D341Med (cell line): ENCODE measurements around the gene KLHL6.
A peak's percentile ranks its signal among the peaks of the same experiment; 100 is the strongest.

Source experiments
- DNase-seq: peaks from one replicate; pipeline ENCODE4 v3.0.0; 2012; ENCODE audit warnings: low spot score

The KLHL6 gene

DNA sequence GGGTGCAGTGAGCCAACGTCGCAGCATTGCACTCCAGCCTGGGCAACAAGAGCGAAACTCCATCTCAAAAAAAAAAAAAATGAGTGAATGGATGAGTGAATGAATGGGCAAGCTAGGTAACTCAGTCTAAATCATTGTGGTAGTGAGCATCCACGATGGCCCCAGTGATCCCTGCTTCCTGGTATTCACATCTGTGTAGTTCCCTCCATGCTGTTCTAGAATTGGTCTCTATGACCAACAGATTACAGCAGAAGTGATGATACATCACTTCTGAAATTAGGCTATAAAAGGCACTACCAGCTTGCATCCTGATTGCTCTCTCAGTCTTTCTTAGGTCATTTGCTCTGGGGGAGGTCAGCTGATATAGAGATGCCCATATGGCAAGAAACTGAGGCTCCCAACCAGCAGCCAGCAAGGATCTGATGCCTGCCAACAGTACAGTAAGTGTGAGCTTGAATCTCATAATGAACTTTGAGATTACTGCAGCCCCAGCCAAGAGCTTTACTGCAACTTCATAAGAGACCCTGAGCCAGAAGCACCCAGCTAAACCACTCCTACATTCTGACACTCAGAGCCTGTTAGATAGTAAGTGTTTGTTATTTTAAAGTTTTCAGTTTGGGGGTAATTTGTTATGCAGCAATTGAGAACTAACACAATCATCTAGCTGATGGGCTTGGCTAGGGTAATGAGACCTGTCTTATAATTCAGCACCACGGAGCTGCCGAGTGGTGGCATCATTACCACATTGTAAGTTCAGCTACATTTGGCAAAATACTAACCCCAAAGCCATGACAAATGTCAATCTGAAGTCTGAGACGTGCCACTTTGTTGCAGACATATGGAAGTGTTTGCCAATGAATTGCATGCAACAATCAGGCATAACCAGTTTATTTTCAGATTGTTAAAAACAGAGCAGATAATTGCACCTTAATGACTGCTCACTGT, 53.0 kb downstream of the KLHL6 start:
- peak; percentile 62 for DNase-seq

DNA sequence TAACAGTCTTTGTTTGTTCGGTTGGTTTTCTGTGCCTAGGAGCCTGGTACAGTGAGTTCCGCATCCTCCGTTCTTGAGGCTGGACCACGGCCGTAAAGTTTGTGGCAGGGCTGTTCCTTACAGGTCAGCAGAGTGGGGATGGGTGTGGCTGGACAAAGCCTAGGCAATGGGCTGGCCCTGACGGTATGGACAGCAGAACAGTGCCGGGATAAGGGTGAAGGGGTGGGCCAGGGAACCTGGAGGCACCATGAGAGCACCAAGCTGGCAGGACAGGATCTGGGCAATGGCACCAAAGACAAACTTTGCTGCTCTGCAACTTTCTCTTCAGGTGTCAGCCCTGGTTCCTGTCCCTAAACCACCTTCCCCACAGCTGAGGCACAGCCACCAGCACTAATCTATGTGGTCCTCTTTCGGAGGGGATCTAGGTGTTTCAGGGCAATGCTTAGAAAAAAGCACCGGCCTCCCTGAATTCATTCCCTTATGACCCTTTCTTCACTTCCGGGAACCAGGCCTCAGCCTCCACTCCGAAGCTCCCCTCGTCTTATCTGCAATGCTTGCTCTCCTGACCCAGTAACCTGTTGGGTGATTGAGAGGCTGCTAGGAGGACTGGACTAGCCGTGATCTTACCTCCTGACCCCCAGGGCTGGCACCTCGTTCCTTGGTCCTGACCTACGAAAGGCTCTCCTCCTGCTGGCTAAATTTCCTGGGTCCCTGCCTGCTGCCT, 54.4 kb downstream of the KLHL6 start:
- no peak for DNase-seq

DNA sequence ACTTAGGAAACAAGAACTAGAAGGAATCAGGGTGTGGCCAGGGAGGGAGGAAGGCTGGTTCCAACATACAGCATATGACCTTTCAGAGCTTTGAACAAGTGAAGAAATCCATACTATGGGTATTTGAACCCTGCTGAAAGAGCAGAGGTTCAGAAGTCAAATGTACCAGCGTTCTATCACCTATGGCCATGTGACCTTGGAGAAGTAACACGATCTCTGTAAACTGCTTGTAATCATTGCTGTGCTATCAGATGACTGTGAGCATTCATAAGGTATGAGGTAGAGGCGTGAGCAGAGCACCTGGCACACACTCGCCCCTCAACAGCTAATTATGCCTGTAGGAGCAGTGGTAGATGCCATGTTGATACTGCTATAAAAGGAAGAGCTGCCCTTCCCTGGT, 55.2 kb downstream of the KLHL6 start:
- DNase-seq, result no peak

DNA sequence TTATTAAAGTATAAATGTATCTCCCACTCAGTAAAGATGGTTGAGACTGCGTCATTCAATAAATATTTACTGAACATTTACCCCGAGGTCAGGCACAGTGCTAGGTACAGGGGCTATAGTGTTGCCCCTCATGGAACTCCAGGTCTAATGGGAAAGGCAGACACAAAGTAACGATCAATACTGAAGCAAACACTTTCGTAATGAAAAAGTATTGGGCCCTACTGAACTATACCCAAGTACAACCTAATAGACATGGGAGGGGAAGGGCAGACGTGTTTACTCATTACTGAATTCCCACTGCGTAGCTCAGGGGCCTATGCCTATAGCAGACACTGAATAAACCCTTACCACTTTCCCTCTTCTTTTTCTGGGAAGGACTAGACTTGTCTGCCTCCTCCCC, 56.9 kb downstream of the KLHL6 start:
- DNase-seq, result no peak

DNA sequence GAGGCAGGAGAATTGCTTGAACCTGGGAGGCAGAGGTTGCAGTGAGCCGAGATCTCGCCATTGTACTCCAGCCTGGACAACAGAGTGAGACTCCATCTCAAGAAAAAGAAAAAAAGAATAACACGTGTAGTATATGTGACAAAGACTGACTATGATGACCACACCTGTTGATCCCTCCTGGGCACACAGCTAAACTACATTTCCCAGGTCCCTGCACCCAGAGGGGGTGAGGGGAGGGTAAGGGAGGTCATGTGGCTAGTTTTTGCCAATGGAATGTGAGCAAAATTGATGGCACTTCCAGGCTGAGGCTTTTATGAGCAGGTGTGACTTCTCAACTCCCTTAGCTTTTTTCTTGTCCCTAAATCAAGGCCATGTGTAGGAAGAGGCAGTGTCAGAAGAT, 58.2 kb downstream of the KLHL6 start:
- DNase-seq, result no peak

DNA sequence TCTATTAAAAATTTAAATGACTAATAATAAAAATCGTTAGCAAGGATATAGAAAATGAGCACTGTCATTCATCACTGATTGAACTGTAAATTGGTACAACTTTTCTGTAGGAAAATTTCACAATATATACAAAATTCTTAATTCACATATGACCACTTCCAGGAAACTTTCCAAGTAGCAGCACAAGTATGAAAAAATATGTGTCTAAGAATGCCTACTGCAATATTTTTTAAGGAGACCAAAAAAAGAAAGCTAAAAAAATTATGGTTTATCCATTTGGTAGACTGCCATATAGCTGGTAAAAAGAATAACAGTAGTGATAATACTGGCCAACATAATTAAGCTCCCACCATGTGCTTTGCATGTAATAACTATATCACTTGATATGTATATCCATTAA, 59.2 kb downstream of the KLHL6 start:
- DNase-seq, result no peak

DNA sequence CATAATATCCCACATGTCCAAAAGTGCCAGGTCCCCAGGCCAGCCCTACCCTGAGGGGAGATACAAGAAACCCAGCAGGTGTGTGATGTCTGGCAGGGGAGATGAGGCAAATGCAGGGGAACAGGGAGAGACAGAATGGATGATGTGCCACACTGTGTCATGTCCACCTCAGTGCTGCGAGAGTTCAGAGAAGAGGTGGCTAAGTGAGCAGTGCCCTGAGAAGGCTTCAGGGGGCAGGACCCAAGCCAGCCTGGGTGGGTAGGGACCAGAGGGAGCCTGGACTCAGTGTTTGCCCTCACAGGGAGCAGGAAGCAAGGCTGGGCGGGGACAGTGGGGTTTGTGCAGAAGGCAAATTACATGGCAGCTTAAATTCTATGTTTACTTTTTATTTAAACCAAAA, 61.2 kb downstream of the KLHL6 start:
- DNase-seq, result no peak

DNA sequence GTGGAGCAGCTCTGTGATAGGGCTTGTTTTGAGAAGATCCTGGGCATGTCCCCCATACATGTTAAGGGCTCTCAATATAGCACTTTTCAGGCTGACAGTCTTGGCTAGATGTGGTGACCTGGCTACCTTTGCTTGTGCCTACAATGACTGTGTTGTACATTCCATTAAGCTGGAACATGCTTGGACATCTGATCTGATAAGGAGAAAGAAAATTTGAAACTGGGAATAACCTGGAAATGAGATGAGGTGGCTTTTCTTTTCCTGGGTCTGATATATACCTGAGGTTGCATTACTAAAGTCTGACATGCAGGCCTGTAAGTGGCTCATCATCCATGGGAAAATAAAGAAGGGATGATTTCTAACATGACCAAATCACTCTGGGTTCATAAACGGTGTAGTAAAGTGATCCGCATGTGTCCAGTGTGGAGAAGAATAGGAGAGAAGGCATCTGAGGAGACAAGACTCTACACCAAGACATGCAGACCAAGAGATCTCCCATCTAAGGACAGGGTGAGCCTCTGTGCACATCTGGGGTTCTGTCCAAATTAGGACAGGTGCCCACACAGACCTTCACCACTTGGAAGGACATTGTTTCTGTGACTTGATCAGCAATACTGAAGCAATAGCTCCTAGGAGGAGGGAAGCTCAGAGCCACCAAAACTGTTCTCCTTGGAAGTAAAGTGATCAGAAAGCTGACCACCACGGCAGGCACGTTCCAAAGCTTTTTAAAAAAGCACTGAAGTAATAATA, 62.0 kb downstream of the KLHL6 start:
- no peak for DNase-seq

DNA sequence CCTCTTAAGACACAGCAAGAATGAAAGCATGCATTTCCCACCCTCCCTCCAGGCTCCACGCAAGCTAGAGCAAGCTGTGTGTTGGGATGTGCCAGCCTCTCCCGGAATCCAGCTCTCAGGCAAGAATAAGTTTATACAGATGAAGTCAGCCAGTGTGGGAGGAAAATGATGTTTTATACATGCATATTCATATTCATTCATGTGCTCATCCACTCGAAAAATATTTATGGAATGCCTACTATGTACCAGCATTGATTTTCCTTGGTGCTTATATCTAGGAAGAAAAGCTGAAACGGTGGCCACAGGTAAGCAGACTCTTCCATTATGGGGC, 62.7 kb downstream of the KLHL6 start:
- DNase-seq, result no peak

DNA sequence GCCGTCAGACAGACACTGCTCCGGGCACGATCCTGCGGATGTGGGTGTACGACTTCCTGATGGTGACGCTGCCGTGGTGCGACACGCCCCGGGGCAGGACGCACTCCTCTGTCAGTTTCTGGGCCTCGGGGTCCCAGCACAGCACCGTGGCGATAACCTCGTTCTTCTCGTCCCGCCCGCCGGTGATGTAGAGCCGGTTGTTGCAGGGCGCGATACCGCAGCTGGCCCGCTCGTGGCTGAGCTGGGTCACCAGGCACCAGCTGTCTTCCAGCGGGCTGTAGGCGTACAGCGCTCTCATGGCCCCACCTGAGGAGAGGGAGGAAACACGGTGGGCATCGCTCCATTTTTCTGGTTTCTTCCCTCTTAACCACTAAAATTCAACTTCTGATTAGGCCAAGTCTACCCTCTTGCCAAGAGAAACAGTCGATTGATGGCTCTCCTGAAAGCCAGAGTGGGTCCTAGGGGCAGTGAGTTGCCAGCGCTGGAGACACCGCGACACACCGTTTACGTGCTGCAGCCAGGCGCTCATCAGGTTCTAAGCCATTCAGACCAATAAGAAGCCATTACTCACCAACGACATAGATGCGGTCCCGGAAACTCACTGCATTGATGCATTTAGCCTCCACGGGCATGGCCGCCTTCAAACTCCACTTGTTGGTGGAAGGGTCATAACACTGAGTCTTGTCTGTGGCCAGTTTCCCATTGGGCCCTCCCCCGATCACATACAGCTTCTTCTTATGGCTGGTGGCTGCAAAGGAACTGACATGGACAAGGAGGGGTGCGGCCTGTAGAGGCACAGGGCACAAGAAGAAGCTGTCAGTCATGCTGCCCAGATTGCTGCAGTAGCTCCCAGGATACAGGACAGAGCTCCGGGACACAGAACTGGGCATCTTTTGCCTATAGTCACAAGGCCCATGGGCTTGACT, 63.3 kb downstream of the KLHL6 start:
- DNase-seq, result no peak

DNA sequence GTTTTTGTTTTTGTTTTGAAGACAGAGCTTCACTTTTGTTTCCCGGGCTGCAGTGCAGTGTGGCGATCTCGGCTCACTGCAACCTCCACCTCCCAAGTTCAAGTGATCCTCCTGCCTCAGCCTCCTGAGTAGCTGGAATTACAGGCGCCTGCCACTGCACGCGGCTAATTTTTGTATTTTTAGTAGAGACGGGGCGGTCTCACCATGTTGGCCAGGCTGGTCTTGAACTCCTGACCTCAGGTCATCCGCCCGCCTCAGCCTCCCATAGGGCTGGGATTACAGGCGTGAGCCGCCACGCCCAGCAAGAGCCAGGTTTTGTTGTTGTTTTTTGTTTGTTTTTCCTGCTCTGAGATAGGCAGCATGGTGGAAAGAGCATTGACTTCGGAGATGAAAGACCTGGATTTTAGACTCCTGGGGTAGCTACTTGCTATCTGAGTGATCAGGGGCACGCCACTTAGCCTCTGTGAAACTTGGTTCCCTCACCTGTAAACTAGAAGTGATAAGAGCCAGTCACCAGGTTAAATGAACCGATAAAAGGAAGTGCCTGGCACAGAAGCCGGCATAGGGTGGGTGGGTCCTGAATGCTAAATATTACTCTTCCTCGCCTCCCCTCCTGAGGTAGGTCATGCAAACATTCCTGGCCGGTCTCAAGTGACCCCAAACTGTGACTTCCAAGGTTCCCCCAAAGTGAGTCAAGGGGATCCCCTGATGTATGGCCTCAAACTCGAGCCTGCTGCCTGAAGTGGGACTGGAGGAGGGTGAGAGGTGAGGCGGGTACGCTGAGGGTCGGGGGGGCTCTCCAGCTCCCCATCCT, 64.2 kb downstream of the KLHL6 start:
- DNase-seq, result no peak

DNA sequence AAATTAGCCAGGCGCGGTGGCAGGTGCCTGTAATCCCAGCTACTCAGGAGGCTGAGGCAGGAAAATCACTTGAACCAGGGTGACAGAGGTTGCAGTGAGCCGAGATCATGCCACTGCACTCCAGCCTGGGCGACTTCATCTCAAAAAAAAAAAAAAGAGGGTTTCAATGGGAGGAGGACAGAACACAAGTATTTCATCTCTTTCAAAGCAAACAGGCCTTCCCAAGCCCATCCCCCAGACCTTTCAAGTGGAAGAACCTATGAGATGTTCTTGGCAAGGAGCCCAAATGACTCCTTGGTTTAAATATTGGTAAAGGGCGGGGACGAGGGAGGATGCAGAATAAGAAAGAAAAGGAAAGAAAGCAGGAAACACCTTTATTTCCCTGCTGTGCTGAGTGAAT, 64.9 kb downstream of the KLHL6 start:
- no peak for DNase-seq

DNA sequence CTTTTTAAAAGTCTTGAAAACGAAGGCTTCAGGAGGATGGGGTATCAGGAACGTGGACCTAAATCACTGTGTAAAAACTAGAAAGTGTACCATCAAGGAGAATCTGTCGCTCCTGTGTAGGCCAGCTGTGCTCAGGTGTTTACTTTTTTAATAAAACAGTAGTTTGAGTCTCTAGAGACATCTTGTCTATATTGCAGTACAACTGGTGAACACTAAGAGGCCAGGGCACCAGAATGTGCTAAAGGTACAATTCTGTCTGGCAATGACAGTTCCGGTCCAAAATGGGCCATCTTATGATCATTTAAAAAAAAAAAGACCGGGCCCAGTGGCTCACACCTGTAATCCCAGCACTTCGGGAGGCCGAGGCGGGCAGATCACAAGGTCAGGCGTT, 65.3 kb downstream of the KLHL6 start:
- DNase-seq, result no peak

DNA sequence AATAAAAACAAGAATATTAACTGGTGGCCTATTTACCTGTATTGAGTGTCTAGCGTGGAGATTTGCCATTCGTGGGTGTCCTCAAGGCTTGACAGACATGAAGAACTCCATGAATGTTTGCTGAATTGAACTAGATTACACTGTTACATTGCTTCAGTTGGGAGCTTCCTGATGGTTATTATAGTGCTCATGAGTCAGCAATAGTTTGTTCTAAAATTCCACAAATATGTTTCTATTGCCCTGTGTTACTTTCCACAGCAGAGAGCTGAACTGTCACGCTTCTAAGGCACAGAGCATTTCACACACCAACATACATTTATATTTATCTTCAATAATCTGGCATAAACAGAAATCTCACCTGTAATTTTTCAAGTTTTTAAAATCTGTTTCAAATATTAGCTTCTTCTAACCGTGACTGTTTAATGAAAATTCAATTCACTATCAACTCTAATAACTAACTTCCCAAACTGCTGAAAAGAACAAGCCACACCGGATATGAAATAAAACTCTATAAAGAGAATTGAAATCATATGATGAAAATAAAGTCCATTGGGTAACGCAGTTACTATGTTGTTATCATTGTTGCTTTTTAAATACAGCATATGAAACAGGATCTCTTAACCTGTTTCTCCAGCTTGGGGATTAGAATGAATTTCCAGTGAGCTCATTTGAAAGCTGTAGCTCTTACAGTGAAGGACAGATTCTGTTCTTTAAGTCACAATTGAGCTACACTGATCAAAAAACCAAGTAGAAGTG, 65.9 kb downstream of the KLHL6 start:
- DNase-seq, result no peak

DNA sequence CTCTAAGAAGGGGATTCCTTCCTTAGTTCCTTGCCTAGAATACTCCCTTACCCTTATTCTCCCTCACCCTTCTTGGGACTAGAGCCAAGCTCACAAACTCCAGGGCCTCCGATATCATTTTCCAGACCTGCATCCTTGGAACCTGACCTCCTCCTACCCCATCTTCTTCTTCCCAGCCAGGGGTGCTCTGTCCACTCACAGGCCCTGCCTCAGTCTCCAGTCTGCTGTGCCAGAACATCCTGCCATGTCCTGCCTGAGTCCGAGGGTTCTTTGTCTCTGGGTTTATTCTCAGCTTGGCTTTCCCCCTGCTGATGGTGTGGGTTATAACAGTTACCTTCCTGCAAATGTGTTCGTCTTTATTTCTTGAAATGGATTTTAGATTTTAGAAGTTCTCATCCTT, 67.2 kb downstream of the KLHL6 start:
- DNase-seq, result no peak

DNA sequence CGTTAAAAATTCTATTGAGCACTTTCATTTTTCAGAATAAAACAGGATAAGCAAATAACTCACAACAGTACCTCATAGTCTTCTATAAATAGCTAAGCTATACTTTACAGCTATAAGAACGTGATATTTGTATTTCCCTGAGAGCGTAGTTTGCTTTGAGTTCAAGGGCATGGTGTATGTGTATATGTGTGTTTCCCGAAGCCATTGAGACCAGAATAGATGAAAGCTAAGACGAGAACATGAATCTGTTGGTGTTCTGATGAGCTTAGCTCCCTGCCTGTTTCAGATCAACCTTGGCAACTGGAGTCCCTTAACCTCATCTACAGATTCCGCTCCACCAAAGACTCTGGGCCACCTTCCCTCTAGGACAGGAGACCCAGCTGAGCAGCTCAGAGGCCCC, 67.6 kb downstream of the KLHL6 start:
- no peak for DNase-seq

DNA sequence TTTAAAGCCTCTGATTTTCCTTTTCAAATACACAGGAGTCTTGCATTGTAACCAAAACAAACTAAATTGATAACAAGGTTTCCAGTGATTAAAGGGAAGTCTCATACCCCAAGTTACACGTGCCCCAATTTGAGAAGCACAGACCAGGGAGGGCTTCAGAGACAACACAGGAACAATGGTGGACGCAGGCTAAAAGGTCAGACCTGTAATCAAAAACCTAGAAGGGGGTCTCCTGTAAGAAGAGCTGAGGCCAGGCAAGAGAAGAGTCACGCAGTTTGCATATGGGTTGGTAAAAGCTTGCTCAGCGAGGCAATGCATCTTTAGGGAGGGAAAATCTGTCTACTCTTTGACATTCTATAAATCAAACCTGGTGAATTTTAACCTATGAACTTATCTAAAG, 68.5 kb downstream of the KLHL6 start:
- no peak for DNase-seq

DNA sequence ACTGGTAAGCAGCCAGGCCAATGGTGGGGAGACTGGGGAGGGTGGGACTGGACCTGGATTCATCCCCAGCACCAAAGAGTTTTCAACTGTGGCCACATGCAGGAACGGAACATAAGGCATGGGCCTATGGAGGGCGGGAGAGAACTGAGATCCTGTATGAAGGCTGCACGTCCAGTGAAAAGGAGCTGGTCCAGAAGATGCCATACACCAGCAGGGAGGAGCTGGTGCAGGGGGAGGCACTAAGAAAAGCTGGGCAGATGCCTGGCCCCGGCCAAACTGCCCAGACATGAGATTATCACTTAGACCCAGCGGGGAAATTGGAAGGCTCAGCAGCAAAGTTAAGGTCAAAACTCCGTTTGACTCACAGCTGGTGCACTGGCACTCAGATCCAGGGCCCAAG, 69.0 kb downstream of the KLHL6 start:
- DNase-seq, result no peak

DNA sequence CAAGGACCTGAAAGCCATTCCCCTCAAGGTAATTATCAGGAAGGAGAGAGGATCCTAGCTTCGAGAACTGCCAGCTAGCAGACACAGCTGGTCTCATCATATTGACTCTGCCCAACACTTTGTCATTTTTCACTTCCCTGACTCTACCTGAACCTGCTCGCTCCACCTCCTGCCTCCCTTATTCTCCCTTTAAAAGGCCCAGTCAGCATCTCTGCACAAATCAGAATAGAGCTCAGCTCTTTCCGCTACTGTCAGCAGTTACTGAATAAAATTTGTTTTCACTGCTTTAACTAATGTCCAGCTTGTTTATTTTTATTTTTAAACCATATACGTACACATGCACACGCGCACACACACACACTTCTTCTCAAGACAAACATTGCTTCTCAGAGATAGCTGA, 69.9 kb downstream of the KLHL6 start:
- DNase-seq, result no peak

DNA sequence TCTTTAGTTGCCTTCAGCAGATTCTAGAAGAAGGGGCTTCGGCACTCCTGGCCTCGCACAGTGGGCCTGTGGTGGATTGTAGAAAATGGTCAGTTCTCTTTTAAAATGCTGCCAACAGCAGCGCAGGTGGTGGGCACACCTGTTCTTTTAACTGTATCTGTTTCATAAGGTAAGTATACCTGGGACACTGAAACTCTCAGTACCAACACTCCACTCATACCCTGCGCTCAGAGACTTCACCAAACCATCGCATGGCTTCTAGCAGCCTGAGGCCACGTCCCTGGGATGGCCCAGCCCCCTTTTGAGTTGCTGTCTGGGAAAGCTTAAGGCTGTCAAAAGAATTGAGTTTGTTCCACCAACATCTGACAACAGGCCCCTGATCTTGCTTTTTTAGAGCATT, 70.4 kb downstream of the KLHL6 start:
- DNase-seq, result no peak
